ENCODE data around the gene VSIG10L2.
A peak's percentile ranks its signal among the peaks of the same experiment; 100 is the strongest.

VSIG10L2 gene

GRCh38 chr11:125959931-125960330, 14.1 kb downstream of the VSIG10L2 start:
- Histone ChIP-seq H3K4me1 (peaks cover 9% of the 10 kb centered on the region; the same call in 1 of the 2 replicates), H3K36me3 (peaks cover 80% of the 10 kb centered on the region), H3K9me3 (no peaks in the 10 kb centered on the region), H3K4me3 (ENCODE audit: low read depth, low read length) (no peak overlapping the region), H3K27me3 (no peaks in the 10 kb centered on the region)
- no peak for DNase-seq
- no peak for TF ChIP-seq CTCF (IDR thresholded peaks at IDR 0.05; ENCODE audit: low read depth, low read length)

DNA sequence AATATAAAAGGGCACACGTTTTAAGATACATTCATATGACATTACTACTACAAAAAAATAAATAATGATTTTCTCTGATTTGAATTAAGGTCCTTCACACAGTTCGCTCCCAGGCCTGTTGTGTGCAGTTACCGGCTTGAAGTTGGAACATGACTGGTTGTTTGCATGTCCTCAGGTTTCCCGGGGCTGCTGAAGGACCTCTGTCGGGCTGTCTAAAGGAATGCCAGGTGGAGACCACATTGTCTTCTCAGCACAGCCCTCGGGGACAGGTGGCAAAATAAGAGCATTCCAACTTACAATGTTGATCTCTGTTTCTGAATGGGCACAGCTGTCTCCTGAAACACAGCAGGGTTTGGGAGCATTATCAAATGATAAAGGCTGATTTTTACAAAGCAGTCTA, 14.9 kb downstream of the VSIG10L2 start:
- H3K4me1 ChIP-seq = peaks cover 13% of the 10 kb centered on the region
- DNase-seq = no peak
- H3K9me3 ChIP-seq = no peaks in the 10 kb centered on the region
- H3K27me3 ChIP-seq = no peaks in the 10 kb centered on the region
- H3K4me3 ChIP-seq (ENCODE audit: low read depth, low read length) = no peak overlapping the region
- peaks cover 74% of the 10 kb centered on the region for H3K36me3 ChIP-seq
- no peak for TF ChIP-seq CTCF (IDR thresholded peaks at IDR 0.05; ENCODE audit: low read depth, low read length)

GRCh38 chr11:125967515-125967914, 21.7 kb downstream of the VSIG10L2 start:
- Histone ChIP-seq H3K27me3 (no peaks in the 10 kb centered on the region), H3K4me1 (peaks cover 26% of the 10 kb centered on the region), H3K4me3 (ENCODE audit: low read depth, low read length) (no peak overlapping the region), H3K36me3 (peaks cover 23% of the 10 kb centered on the region), H3K9me3 (no peaks in the 10 kb centered on the region)
- no peak for DNase-seq
- no peak for TF ChIP-seq CTCF (IDR thresholded peaks at IDR 0.05; ENCODE audit: low read depth, low read length)

DNA sequence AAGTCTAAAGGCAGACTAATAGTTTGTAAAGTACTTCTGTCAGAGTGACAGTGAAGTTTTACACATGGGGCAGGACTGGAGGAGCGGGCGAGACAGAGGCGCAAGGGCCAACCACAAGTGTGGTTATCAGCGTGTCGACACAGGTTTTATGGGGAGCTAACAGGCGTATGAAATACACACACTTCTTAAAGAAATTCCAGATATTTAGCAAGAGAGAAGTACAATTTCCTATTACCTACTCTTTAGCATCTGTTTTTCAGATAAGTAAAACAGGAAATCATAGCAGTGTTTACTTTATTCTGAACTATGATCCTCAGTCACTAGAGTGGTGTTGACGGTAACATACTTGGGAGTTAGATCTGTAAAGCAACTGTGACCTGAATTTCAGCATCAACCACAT, 22.5 kb downstream of the VSIG10L2 start:
- H3K4me3 ChIP-seq (ENCODE audit: low read depth, low read length) = no peak overlapping the region

DNA sequence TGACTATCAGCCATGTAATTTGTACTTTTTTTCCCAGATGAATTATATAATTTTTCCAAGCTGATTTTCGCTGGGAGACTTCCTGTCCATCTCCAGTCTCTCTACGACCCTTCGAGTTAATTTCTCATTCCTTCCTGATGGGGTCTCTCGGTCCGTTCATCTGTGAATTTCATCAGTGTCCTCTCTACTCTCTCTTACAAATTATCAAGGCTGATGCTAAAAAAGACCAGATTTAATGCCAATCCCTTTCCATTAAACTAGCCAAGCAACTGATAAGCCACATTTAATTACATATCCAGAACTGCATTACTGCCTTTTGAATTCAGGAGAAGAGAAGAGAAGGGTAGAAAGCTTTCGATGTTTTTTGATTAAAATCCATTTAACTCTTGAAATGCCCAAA, 25.8 kb downstream of the VSIG10L2 start:
- H3K27me3 ChIP-seq = no peaks in the 10 kb centered on the region
- H3K4me1 ChIP-seq = peaks cover 15% of the 10 kb centered on the region
- peak overlapping the region; percentile 2 for H3K4me3 ChIP-seq (ENCODE audit: low read depth, low read length)
- H3K36me3 ChIP-seq = peaks cover 23% of the 10 kb centered on the region
- TF ChIP-seq CTCF (IDR thresholded peaks at IDR 0.05; ENCODE audit: low read depth, low read length) = peak; percentile 42
- no peaks in the 10 kb centered on the region for H3K9me3 ChIP-seq
- DNase-seq = no peak

More for the DNA sequence above, 22.5 kb downstream of the VSIG10L2 start:
- TF ChIP-seq CTCF (IDR thresholded peaks at IDR 0.05; ENCODE audit: low read depth, low read length) = no peak
- Histone ChIP-seq H3K27me3 (no peaks in the 10 kb centered on the region), H3K4me1 (peaks cover 28% of the 10 kb centered on the region), H3K36me3 (peaks cover 14% of the 10 kb centered on the region), H3K9me3 (no peaks in the 10 kb centered on the region)
- no peak for DNase-seq

DNA sequence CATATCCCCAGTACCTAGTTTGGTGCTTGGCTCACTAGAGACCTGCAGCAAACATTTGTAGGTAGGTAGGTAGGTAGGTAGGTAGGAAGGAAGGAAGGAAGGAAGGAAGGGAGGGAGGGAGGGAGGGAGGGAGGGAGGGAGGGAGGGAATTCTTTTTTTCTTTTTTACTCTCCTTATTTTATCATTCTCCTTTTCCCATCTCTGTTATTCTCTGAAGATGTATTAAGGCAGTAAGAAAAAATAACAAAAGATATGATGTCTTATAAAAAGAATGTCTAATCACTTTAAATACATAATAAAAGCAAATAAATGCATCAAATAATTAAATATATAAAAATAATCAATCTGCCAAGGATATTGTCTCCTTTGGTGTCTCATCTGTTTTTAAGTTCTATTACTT, 28.4 kb downstream of the VSIG10L2 start:
- DNase-seq = no peak
- no peak for TF ChIP-seq CTCF (IDR thresholded peaks at IDR 0.05; ENCODE audit: low read depth, low read length)

More for the DNA sequence above, 28.4 kb downstream of the VSIG10L2 start:
- Histone ChIP-seq H3K27me3 (no peaks in the 10 kb centered on the region), H3K9me3 (no peaks in the 10 kb centered on the region), H3K4me3 (ENCODE audit: low read depth, low read length) (no peak overlapping the region), H3K36me3 (peaks cover 42% of the 10 kb centered on the region), H3K4me1 (peaks cover 15% of the 10 kb centered on the region)
